HEK293 (cell line): Measurements from ENCODE around the gene CLRN1.

Experiments used
- CTCF ChIA-PET: fragments of 350-600 bp; formaldehyde crosslinking; extraction: SDS; loops from one replicate; lab custom pipeline; 2021; ENCODE audit warnings: antibody characterized with exemption; lab: Yijun Ruan, JAX
- POLR2A ChIA-PET: fragments of 300-600 bp; formaldehyde crosslinking; extraction: SDS; loops from one replicate; lab custom pipeline; 2020; ENCODE audit warnings: antibody characterized with exemption, inconsistent platforms; lab: Yijun Ruan, JAX
- H3K27ac ChIP-seq: fragments of 200-500 bp; sonication (Bioruptor generic); 2 replicates; pipeline ENCODE4 v1.5.1; 2014; ENCODE audit warnings: low read depth, low read length, control low read depth, inconsistent platforms; ENCODE audit errors: extremely low read depth
- H3K36me3 ChIP-seq, 2 experiments: fragments of 200-500 bp in 1 of 2; sonication (Bioruptor generic) in 1 of 2; 1 replicate in 1 of 2; 2 replicates in 1 of 2; pipeline ENCODE4 v1.5.1; 2014 to 2017; ENCODE audit warnings: inconsistent platforms in 2 of 2, low read length in 2 of 2; ENCODE audit not compliant: control insufficient read depth in 2 of 2, insufficient read depth in 1 of 2
- H3K4me1 ChIP-seq: fragments of 200-500 bp; sonication (Bioruptor generic); 2 replicates; pipeline ENCODE4 v1.5.1; 2014; ENCODE audit warnings: mild to moderate bottlenecking, low read length, inconsistent platforms; ENCODE audit not compliant: control insufficient read depth, insufficient read depth
- H3K4me3 ChIP-seq: 2 replicates; pipeline ENCODE4 v1.5.1; 2011; ENCODE audit warnings: low read depth, mild to moderate bottlenecking, control low read depth, low read length, moderate library complexity
- H3K9me3 ChIP-seq: fragments of 200-500 bp; sonication (Bioruptor generic); 2 replicates; pipeline ENCODE4 v1.5.1; 2014; ENCODE audit warnings: low read depth, low read length, inconsistent platforms; ENCODE audit not compliant: control insufficient read depth, insufficient read depth
- BCL6B ChIP-seq: fragments of 450-650 bp; formaldehyde crosslinking; IDR thresholded peaks from 2 replicates; pipeline ENCODE4 v1.5.1; 2017; ENCODE audit warnings: missing biosample characterization, missing genetic modification characterization
- GLIS1 ChIP-seq: fragments of 450-650 bp; formaldehyde crosslinking; IDR thresholded peaks from 2 replicates; pipeline ENCODE4 v1.5.1; 2016; ENCODE audit warnings: missing biosample characterization, missing genetic modification characterization
- KLF9 ChIP-seq: fragments of 450-650 bp; formaldehyde crosslinking; IDR thresholded peaks from 2 replicates; pipeline ENCODE4 v1.5.1; 2016; ENCODE audit warnings: missing biosample characterization, missing genetic modification characterization, low read depth
- RBAK ChIP-seq: fragments of 450-650 bp; formaldehyde crosslinking; IDR thresholded peaks from 2 replicates; pipeline ENCODE4 v1.5.1; 2016; ENCODE audit warnings: missing biosample characterization, missing genetic modification characterization
- ZEB2 ChIP-seq: fragments of 450-650 bp; formaldehyde crosslinking; IDR thresholded peaks from 2 replicates; pipeline ENCODE4 v1.5.1; 2016; ENCODE audit warnings: missing biosample characterization, missing genetic modification characterization
- ZNF23 ChIP-seq: fragments of 450-650 bp; formaldehyde crosslinking; IDR thresholded peaks from 2 replicates; pipeline ENCODE4 v1.5.1; 2016; ENCODE audit warnings: missing biosample characterization, missing genetic modification characterization, borderline replicate concordance
- ZNF394 ChIP-seq: fragments of 450-650 bp; formaldehyde crosslinking; IDR thresholded peaks from 2 replicates; pipeline ENCODE4 v1.5.1; 2016; ENCODE audit warnings: missing biosample characterization, missing genetic modification characterization, mild to moderate bottlenecking, moderate library complexity, borderline replicate concordance
- ZNF404 ChIP-seq: fragments of 450-650 bp; formaldehyde crosslinking; IDR thresholded peaks from 2 replicates; pipeline ENCODE4 v1.5.1; 2017; ENCODE audit warnings: missing biosample characterization, missing genetic modification characterization
- ZNF530 ChIP-seq: fragments of 450-650 bp; formaldehyde crosslinking; IDR thresholded peaks from 2 replicates; pipeline ENCODE4 v1.5.1; 2016; ENCODE audit warnings: low read depth, missing biosample characterization, missing genetic modification characterization
- ZNF626 ChIP-seq: fragments of 450-650 bp; sonication (Bioruptor Pico); formaldehyde crosslinking; IDR thresholded peaks from 2 replicates; pipeline ENCODE4 v1.5.1; 2018; ENCODE audit warnings: missing biosample characterization, missing genetic modification characterization, inconsistent platforms
- ZNF654 ChIP-seq: fragments of 450-650 bp; formaldehyde crosslinking; IDR thresholded peaks from 2 replicates; pipeline ENCODE4 v1.5.1; 2016; ENCODE audit warnings: low read depth, missing biosample characterization, missing genetic modification characterization
- ZNF747 ChIP-seq: fragments of 450-650 bp; formaldehyde crosslinking; IDR thresholded peaks from 2 replicates; pipeline ENCODE4 v1.5.1; 2016; ENCODE audit warnings: missing biosample characterization, missing genetic modification characterization
- TF ChIP-seq, protein P1 (sequence below): fragments of 450-650 bp; formaldehyde crosslinking; optimal IDR thresholded peaks from 2 replicates; pipeline ENCODE3; 2016; ENCODE audit warnings: missing biosample characterization, mild to moderate bottlenecking, missing genetic modification characterization
- TF ChIP-seq, protein P2 (sequence below): fragments of 450-650 bp; formaldehyde crosslinking; IDR thresholded peaks from 2 replicates; pipeline ENCODE4 v1.5.1; 2016; ENCODE audit warnings: missing biosample characterization, missing genetic modification characterization
- TF ChIP-seq, protein P3 (sequence below): fragments of 450-650 bp; formaldehyde crosslinking; IDR thresholded peaks from 2 replicates; pipeline ENCODE4 v1.5.1; 2016; ENCODE audit warnings: missing biosample characterization, missing genetic modification characterization

Gene CLRN1

DNA sequence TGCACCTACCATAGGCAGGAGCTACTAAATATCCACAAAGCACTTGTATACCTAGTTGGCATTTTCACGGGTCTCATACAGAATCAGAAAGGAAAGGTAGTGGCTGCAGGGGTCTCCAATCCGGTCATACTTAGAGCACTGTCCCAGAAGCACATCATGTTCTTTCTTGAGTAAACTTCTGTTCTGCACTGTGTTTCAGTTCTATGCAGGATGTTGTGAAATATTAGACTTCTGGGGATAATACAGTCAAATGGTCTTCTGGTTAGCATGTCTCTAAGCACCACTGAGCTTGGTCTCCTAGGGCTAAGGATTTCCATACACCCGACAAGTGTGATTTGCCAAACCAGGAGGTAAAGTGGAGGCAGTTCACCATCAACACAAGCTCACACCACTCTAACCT, 95.2 kb downstream of the CLRN1 start:
- CTCF ChIA-PET = no interaction called here
- POLR2A ChIA-PET = no interaction called here

DNA sequence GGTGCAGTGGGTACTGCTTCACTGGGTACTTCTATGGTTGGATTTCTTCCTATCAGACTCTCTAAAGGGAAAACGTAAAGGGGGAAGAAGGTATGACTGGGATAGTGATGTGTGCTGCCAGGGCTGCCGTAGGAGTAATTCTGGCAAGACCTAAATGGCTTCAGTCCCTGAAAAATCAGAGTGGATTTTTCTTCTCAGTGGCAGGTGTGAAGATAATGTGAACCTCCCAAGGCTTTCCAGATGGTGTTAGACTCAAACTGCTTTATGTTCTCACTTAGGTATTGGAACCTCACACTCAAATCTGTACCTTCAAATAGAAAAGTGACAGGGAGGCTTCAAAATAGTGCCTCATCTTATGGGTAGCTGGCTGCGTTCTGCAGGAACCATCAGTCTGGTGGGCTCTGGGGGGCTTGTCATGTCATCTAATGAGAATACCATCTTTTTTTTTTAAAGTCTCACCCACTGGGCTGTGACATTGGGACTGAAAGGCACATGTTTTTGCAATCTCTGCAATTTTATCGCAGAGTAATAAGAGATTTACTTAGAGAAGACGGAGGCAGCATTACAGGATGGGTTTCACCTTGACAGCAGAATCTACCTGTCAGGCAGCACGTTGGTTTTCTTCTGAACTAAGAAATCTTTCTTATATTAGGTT, 95.8 kb downstream of the CLRN1 start:
- Histone ChIP-seq H3K36me3 (no peaks in the 10 kb centered on the region), H3K4me1 (no peaks in the 10 kb centered on the region), H3K9me3 (no peaks in the 10 kb centered on the region), H3K27ac (no peak overlapping the region), H3K4me3 (no peak overlapping the region)
- ChIA-PET CTCF (no interaction called here), POLR2A (no interaction called here)
- TF ChIP-seq ZNF394 (no peak), ZNF23 (tag by site-specific recombination) (no peak), BCL6B (tag by site-specific recombination) (no peak), KLF9 (tag by site-specific recombination) (no peak), RBAK (no peak), GLIS1 (tag by site-specific recombination) (no peak), ZNF626 (tag by site-specific recombination) (no peak), ZEB2 (tag by site-specific recombination) (no peak)

More for the DNA sequence above, 95.2 kb downstream of the CLRN1 start:
- H3K9me3 ChIP-seq = no peaks in the 10 kb centered on the region
- H3K27ac ChIP-seq = no peak overlapping the region
- TF ChIP-seq, protein P1, sequence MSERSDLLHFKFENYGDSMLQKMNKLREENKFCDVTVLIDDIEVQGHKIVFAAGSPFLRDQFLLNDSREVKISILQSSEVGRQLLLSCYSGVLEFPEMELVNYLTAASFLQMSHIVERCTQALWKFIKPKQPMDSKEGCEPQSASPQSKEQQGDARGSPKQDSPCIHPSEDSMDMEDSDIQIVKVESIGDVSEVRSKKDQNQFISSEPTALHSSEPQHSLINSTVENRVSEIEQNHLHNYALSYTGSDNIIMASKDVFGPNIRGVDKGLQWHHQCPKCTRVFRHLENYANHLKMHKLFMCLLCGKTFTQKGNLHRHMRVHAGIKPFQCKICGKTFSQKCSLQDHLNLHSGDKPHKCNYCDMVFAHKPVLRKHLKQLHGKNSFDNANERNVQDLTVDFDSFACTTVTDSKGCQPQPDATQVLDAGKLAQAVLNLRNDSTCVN (tag by site-specific recombination) = no peak
- TF ChIP-seq ZNF404 (tag by site-specific recombination) = no peak
- TF ChIP-seq ZNF654 (tag by site-specific recombination) = no peak
- TF ChIP-seq, protein P2, sequence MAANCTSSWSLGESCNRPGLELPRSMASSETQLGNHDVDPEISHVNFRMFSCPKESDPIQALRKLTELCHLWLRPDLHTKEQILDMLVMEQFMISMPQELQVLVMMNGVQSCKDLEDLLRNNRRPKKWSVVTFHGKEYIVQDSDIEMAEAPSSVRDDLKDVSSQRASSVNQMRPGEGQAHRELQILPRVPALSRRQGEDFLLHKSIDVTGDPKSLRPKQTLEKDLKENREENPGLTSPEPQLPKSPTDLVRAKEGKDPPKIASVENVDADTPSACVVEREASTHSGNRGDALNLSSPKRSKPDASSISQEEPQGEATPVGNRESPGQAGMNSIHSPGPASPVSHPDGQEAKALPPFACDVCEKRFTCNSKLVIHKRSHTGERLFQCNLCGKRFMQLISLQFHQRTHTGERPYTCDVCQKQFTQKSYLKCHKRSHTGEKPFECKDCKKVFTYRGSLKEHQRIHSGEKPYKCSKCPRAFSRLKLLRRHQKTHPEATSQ (tag by site-specific recombination) = no peak
- TF ChIP-seq, protein P3, sequence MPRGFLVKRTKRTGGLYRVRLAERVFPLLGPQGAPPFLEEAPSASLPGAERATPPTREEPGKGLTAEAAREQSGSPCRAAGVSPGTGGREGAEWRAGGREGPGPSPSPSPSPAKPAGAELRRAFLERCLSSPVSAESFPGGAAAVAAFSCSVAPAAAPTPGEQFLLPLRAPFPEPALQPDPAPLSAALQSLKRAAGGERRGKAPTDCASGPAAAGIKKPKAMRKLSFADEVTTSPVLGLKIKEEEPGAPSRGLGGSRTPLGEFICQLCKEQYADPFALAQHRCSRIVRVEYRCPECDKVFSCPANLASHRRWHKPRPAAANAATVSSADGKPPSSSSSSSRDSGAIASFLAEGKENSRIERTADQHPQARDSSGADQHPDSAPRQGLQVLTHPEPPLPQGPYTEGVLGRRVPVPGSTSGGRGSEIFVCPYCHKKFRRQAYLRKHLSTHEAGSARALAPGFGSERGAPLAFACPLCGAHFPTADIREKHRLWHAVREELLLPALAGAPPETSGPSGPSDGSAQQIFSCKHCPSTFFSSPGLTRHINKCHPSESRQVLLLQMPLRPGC (tag by site-specific recombination) = no peak
- no peak for TF ChIP-seq ZNF747 (tag by site-specific recombination)
- no peak for TF ChIP-seq ZNF530 (tag by site-specific recombination)
- H3K4me3 ChIP-seq = no peak overlapping the region
- H3K36me3 ChIP-seq = no peaks in the 10 kb centered on the region
- no peaks in the 10 kb centered on the region for H3K4me1 ChIP-seq
